ENCODE measurements around the gene QRFP.

QRFP gene

GRCh38 chr9:130890124-130890523 is 6.5 kb downstream of the QRFP start:
- no peak overlapping the region for H3K4me3 ChIP-seq
- peaks cover 58 to 91% (median 91%) of the 10 kb centered on the region in 3 donors for H3K36me3 ChIP-seq
- TF ChIP-seq, protein P1, sequence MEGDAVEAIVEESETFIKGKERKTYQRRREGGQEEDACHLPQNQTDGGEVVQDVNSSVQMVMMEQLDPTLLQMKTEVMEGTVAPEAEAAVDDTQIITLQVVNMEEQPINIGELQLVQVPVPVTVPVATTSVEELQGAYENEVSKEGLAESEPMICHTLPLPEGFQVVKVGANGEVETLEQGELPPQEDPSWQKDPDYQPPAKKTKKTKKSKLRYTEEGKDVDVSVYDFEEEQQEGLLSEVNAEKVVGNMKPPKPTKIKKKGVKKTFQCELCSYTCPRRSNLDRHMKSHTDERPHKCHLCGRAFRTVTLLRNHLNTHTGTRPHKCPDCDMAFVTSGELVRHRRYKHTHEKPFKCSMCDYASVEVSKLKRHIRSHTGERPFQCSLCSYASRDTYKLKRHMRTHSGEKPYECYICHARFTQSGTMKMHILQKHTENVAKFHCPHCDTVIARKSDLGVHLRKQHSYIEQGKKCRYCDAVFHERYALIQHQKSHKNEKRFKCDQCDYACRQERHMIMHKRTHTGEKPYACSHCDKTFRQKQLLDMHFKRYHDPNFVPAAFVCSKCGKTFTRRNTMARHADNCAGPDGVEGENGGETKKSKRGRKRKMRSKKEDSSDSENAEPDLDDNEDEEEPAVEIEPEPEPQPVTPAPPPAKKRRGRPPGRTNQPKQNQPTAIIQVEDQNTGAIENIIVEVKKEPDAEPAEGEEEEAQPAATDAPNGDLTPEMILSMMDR (IDR thresholded peaks at IDR 0.05), result no peak
- H3K27ac ChIP-seq, result no peak overlapping the region
- H3K27me3 ChIP-seq, result no peaks in the 10 kb centered on the region
- intact Hi-C loops (cut with DNase I; ENCODE audit: low total_unique reads), result no loop called here
- H3K4me1 ChIP-seq, result peaks cover 0 to 36% (median 15%) of the 10 kb centered on the region in 4 donors
- no peak for DNase-seq
- H3K9me3 ChIP-seq, result no peaks in the 10 kb centered on the region

GRCh38 chr9:130888146-130888885 is 8.3 kb downstream of the QRFP start:
- H3K27ac ChIP-seq, result no peak overlapping the region
- H3K4me1 ChIP-seq, result peaks cover 0 to 30% (median 9%) of the 10 kb centered on the region in 4 donors
- TF ChIP-seq, protein P1 (IDR thresholded peaks at IDR 0.05), result no peak
- no peaks in the 10 kb centered on the region for H3K9me3 ChIP-seq
- H3K27me3 ChIP-seq, result no peaks in the 10 kb centered on the region
- intact Hi-C loops (cut with DNase I; ENCODE audit: low total_unique reads), result no loop called here
- peak in 1 of 2 donors; percentile 63 for DNase-seq
- peaks cover 75 to 99% (median 98%) of the 10 kb centered on the region in 3 donors for H3K36me3 ChIP-seq
- no peak overlapping the region for H3K4me3 ChIP-seq

- no peak overlapping the region for H3K4me3 ChIP-seq
- H3K27me3 ChIP-seq, result no peaks in the 10 kb centered on the region
- peak in 1 of 2 donors; percentile 66 for DNase-seq
- TF ChIP-seq, protein P1 (IDR thresholded peaks at IDR 0.05), result no peak
- no peak overlapping the region for H3K27ac ChIP-seq
- H3K9me3 ChIP-seq, result no peaks in the 10 kb centered on the region
- H3K4me1 ChIP-seq, result peaks cover 0 to 30% (median 9%) of the 10 kb centered on the region in 4 donors
- intact Hi-C loops (cut with DNase I; ENCODE audit: low total_unique reads), result no loop called here
- H3K36me3 ChIP-seq, result peaks cover 75 to 98% (median 98%) of the 10 kb centered on the region in 3 donors
These were observed 9.0 kb downstream of the QRFP start for GRCh38 chr9:130887494-130888144.

GRCh38 chr9:130886981-130887380 is 9.6 kb downstream of the QRFP start:
- no peak overlapping the region for H3K27ac ChIP-seq
- peaks cover 74 to 98% (median 98%) of the 10 kb centered on the region in 3 donors for H3K36me3 ChIP-seq
- no peaks in the 10 kb centered on the region for H3K9me3 ChIP-seq
- intact Hi-C loops (cut with DNase I; ENCODE audit: low total_unique reads), result no loop called here
- peaks cover 0 to 30% (median 9%) of the 10 kb centered on the region in 4 donors for H3K4me1 ChIP-seq
- DNase-seq, result no peak
- TF ChIP-seq, protein P1 (IDR thresholded peaks at IDR 0.05), result no peak
- H3K27me3 ChIP-seq, result no peaks in the 10 kb centered on the region
- no peak overlapping the region for H3K4me3 ChIP-seq

- Histone ChIP-seq H3K27ac (no peak overlapping the region), H3K9me3 (no peaks in the 10 kb centered on the region), H3K36me3 (peaks cover 86 to 99% (median 98%) of the 10 kb centered on the region in 3 donors), H3K4me3 (no peak overlapping the region), H3K4me1 (peaks cover 0 to 30% (median 9%) of the 10 kb centered on the region in 4 donors), H3K27me3 (no peaks in the 10 kb centered on the region)
- DNase-seq, result peak in 1 of 2 donors; percentile 64
- intact Hi-C loops (cut with DNase I; ENCODE audit: low total_unique reads), result no loop called here
- TF ChIP-seq, protein P1 (IDR thresholded peaks at IDR 0.05), result no peak
These were observed 10.9 kb downstream of the QRFP start for GRCh38 chr9:130885484-130886375.
